Right ventricle myocardium superior (tissue), 1 donor: ENCODE results near the gene C3orf18. TPM values are rescaled to one million over a fixed set of nuclear protein-coding genes. Genes with fewer than 3 reads are reported as not detected.

Source experiments
- ATAC-seq: fragments of 200-7000 bp; cut with Tn5 transposase; one replicate; pipeline ENCODE4 v1.9.1; 2020; ENCODE audit warnings: mild to moderate bottlenecking; ENCODE audit not compliant: poor library complexity
- DNase-seq: peaks from one replicate; pipeline ENCODE4 v3.0.0-alpha.2; 2020
- intact Hi-C: fragments of 100-400 bp; cut with DNase I; formaldehyde crosslinking; loops from one replicate; pipeline ENCODE4 v1.11.2; 2022
- long read RNA-seq: library from polyadenylated mRNA; unstranded; transcript quantifications from one replicate; pipeline ENCODE4 v2.0.0, GENCODE V29; 2021
- total RNA-seq: library from RNA; stranded (reverse); fragmentation: NEBNext Ultra II Directional; extraction: Animal tissue kit (Norgen Biotek cat#: 25700); gene quantifications from one replicate; pipeline ENCODE4 v1.2.1, GENCODE V29; 2021
- donor health status: DM: no; HTN: yes; CAD: no; lungs with severe emphysema.

Gene C3orf18
- 53.1 TPM for total RNA-seq
- long read RNA-seq, transcript C3orf18-209 (2 exons, 638 nt) = minor isoform, 5 of 295 reads
- long read RNA-seq, transcript C3orf18-210 (4 exons, 788 nt) = minor isoform, 43 of 295 reads
- long read RNA-seq, transcript C3orf18-201 (6 exons, 2,655 nt) = minor isoform, 17 of 295 reads
- long read RNA-seq, transcript C3orf18-203 (5 exons, 2,486 nt) = major isoform, 177 of 295 reads
- long read RNA-seq, partial matches to known transcripts = 3 of 295 reads
- long read RNA-seq, other reads (novel, unspliced or antisense) = 48 of 295 reads

- peak; percentile 97 for DNase-seq
- intact Hi-C loops = no loop called here
- peak; percentile 83 for ATAC-seq
These were observed at the start of gene C3orf18 for GRCh38 chr3:50567386-50568167. Gene C3orf18 (minus strand): TSS chr3:50567747. CDS start chr3:50565699, 2,048 bp downstream.

GRCh38 chr3:50616770-50617095 lies 49.2 kb upstream of the C3orf18 start:
- intact Hi-C loops = loop anchor here (2.0 to 5.0 kb wide), 3 partner anchors 36 to 771 kb away; partner anchors contain the start of gene MANF
- peak; percentile 70 for ATAC-seq
- DNase-seq = peak; percentile 96

- intact Hi-C loops = loop anchor here (2.0 to 5.0 kb wide), 3 partner anchors 37 to 771 kb away; partner anchors contain the start of gene MANF
- DNase-seq (peak; percentile 88), ATAC-seq (peak; percentile 47)
These were observed 48.6 kb upstream of the C3orf18 start for GRCh38 chr3:50616003-50616769.

GRCh38 chr3:50615190-50615589 lies 47.6 kb upstream of the C3orf18 start:
- ATAC-seq (no peak), DNase-seq (no peak)
- intact Hi-C loops = loop anchor here (5.0 kb wide), 2 partner anchors 757 to 772 kb away; partner anchors contain the start of gene MANF

GRCh38 chr3:50612970-50613846 lies 45.7 kb upstream of the C3orf18 start:
- ATAC-seq = no peak
- no peak for DNase-seq
- intact Hi-C loops = loop anchor here (1.0 kb wide), 1 partner anchor 43 kb away; no protein-coding TSS in a partner anchor

GRCh38 chr3:50612234-50612882 lies 44.8 kb upstream of the C3orf18 start:
- intact Hi-C loops = no loop called here

GRCh38 chr3:50611464-50612233 lies 44.1 kb upstream of the C3orf18 start, which contains the start of gene CISH:
Gene CISH (minus strand): TSS chr3:50611774. CDS start chr3:50611650, 124 bp downstream.
- DNase-seq (peak; percentile 97), ATAC-seq (peak; percentile 82)
- intact Hi-C loops = no loop called here

More at GRCh38 chr3:50612234-50612882, 44.8 kb upstream of the C3orf18 start:
- no peak for ATAC-seq
- DNase-seq = no peak

- DNase-seq = no peak
- no peak for ATAC-seq
These were observed 43.5 kb upstream of the C3orf18 start for GRCh38 chr3:50610992-50611463.

GRCh38 chr3:50610181-50610971 lies 42.8 kb upstream of the C3orf18 start:
- intact Hi-C loops = no loop called here
- ATAC-seq = no peak
- no peak for DNase-seq

More at GRCh38 chr3:50610992-50611463, 43.5 kb upstream of the C3orf18 start:
- intact Hi-C loops = no loop called here

- DNase-seq (no peak), ATAC-seq (no peak)
- intact Hi-C loops = no loop called here
These were observed 42.2 kb upstream of the C3orf18 start for GRCh38 chr3:50609763-50610085.

GRCh38 chr3:50609071-50609762 lies 41.7 kb upstream of the C3orf18 start:
- no peak for ATAC-seq

GRCh38 chr3:50608278-50608677 lies 40.7 kb upstream of the C3orf18 start:
- intact Hi-C loops = no loop called here
- DNase-seq (no peak), ATAC-seq (no peak)

More at GRCh38 chr3:50609071-50609762, 41.7 kb upstream of the C3orf18 start:
- intact Hi-C loops = no loop called here
- no peak for DNase-seq

GRCh38 chr3:50607271-50608091 lies 39.9 kb upstream of the C3orf18 start:
- no peak for DNase-seq
- intact Hi-C loops = no loop called here
- no peak for ATAC-seq

GRCh38 chr3:50606596-50606995 lies 39.0 kb upstream of the C3orf18 start:
- intact Hi-C loops = no loop called here
- no peak for DNase-seq
- no peak for ATAC-seq

GRCh38 chr3:50605901-50606326 lies 38.4 kb upstream of the C3orf18 start:
- intact Hi-C loops = no loop called here
- no peak for DNase-seq
- no peak for ATAC-seq
